NCI-H1105 (cell line): ENCODE results near the gene CNPY3.

Source experiments
- DNase-seq: peaks from one replicate; lab custom pipeline; 2025; lab: John Stamatoyannopoulos, UW

Gene CNPY3

DNA sequence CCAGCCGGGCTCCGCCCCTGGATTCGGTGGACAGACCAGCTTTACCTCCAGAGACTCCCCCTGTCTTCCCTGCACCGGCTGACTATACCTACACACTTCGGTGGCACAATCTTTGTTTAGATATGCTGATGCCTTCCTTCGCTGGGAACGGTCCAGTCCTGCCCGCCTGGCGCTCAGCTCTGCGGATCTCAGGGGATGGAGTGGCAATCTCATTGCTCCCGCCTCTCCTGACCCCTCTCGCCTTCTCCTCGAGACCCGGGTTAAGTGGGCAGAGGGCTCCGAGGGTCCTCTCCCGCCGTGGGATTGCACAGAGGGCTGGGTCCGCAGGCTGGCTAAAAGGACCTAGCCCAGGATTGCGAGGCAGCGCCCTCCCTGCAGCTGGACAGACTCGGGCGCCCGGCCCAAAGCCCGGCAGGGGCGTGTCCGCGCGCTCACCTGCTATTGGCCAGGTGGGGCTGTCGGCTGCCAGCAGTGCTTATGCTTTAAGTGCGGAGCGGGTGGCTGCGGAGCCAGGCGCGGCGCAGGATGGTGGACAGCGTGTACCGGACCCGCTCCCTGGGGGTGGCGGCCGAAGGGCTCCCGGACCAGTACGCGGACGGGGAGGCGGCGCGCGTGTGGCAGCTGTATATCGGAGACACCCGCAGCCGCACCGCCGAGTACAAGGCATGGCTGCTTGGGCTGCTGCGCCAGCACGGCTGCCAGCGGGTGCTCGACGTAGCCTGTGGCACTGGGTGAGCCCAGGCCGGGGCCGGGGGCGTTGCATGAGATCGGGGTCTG lies 31.2 kb downstream of the CNPY3 start, which contains the start of gene GNMT:
Gene GNMT (plus strand): TSS at position 512 of the 777 bp plus-strand sequence. CDS start 14 bp downstream, at position 526.
- peak; percentile 58 for DNase-seq

DNA sequence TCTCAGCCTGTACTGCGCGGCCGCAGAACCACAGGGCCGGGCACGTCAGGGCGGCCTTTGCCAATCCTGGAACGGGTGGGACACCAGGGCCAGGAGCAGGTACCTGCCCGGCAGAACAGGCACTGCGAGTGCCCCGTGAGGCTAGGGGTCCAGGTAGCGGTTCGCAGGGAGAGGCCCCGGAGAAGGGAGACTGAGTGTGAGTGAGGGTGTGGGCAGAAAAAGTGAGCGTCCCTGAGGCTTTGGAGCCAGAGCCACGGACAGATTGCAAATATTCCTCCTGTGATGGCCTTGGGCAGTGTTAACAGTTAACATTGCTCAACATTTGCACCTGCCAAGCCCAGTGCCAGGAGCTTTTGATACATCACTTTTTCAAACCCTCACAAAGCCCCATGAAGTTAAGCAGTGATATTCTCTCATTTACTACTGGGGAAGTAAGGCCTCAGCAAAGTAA lies 31.8 kb downstream of the CNPY3 start:
- DNase-seq = peak; percentile 29

DNA sequence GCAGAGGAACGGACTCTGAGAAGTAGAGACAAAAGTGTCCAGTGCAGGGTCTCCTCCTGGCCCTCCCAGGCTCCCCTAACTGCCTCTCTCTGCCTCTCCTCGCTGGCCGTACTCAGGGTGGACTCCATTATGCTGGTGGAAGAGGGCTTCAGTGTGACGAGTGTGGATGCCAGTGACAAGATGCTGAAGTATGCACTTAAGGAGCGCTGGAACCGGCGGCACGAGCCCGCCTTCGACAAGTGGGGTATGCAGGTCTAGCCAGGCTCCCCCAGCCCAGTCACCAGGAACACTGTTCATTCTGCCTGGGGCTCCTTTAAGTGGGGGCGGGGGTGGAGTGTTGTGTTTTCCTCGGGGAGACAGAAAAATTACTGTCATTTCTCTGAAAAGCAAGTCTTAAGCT lies 32.8 kb downstream of the CNPY3 start:
- no peak for DNase-seq

DNA sequence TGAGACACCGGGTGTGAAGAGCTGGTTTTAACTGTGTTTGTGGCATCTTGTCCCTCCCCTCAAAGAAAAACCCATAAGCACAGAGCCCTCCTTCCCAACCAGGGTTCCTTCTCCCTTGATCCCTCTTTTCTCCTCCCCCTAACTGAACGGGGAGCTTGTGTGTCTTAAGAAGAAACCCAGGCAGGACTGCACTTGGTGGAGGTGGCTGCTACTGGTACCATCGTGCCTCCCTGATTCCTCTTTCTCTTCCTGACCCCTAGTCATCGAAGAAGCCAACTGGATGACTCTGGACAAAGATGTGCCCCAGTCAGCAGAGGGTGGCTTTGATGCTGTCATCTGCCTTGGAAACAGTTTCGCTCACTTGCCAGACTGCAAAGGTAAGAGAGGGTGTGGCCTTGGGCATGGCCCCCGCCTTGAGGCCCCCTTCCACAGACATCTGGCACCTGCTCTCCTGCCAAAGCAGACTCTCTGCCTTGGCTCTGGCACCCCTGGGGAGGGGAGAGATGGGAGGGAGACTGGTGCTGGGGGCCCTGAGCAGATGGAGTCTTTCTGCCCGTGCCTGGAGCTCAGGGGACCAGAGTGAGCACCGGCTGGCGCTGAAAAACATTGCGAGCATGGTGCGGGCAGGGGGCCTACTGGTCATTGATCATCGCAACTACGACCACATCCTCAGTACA lies 33.4 kb downstream of the CNPY3 start:
- DNase-seq = no peak

DNA sequence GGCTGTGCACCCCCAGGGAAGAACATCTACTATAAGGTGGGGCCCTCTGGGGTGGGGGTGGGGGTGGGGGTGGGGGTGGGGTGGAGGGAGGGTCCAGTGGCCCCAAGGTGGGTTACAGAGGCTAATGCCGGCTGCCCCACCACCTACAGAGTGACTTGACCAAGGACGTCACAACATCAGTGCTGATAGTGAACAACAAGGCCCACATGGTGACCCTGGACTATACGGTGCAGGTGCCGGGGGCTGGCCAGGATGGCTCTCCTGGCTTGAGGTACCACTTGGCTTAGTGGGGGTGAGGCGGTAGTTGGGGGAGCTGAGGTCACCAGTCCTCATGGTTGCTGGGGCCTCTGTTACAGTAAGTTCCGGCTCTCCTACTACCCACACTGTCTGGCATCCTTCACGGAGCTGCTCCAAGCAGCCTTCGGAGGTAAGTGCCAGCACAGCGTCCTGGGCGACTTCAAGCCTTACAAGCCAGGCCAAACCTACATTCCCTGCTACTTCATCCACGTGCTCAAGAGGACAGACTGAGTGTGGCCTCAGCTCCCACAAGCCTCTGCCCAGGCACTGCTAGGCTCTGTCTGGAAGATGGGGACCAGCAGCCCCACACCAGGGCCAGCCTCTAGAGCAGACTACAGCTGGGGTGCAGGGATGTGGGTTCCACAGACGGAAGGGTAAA lies 34.0 kb downstream of the CNPY3 start:
- no peak for DNase-seq

DNA sequence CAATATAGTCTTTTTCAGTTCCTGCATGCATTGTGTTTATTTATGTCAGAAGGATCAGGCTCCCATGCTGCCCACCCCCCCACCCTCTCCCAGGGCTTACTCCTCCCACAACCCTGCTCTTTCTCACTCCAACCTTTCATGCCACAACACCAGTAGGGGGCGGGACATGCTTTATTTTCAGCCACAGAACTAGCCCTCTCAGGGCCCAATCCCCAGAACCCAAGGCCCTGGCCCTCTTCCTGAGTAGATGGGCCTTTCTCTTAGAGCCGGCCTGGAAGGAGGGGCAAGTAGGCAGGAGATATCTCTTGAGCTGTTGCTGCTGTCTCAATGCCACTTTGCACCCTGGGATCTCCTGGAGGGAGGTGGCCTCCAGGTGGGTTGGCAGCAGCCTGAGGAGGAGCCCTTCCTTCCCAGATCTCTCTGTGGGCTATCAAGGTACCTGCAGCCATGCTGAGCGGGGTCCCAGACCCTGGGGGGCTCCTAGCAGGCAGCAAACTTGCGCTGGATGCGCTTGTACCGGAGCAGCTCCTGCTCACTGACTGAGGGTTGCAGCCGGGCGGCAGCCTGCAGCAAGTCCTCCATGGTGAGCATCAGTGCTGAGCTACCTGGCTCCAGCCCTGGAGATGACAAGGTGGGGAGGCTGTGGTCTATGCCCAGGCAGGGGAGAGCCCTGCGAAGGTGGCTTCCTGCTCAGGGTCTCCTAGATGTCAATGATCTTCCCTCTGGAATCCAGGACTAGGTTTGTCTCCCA lies 34.8 kb downstream of the CNPY3 start:
- no peak for DNase-seq

DNA sequence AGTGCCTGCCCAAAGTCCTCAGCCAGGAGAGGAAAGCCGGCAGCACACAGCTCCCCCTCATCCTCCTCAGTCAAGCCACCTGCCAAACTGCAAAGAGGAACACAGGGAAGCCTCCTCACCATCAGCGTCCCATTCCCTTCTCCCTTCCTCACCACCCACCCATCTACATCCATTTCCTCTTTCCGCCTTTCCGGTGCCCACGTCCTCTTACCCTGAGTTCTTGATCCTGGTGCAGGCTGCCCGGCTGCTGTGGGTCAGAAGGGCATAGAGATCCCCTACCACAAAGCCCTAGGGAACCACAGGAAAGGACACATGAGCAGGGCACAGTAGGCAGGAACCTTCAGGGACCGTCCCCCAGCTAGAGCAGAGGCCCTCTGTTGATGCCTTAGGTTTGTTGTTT lies 37.3 kb downstream of the CNPY3 start:
- no peak for DNase-seq

DNA sequence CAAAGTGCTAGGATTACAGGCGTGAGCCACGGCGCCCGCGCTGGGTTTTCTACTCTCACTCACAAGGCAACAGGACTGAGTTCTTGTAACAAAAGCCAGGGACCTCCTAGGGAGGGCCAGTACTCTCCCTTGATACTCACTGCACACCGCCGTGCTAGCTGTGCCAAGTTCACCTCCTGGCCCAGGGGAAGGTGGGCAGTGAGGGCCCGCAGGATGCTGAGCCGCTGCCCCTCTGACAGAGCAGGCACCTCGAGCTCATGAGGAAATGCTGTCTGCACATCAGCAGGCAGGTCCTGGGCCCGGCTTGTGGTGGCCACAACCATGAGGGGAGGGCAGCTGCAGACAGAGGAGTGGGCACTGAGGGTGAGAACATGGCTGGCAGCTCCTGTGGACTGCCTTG lies 37.9 kb downstream of the CNPY3 start:
- no peak for DNase-seq

DNA sequence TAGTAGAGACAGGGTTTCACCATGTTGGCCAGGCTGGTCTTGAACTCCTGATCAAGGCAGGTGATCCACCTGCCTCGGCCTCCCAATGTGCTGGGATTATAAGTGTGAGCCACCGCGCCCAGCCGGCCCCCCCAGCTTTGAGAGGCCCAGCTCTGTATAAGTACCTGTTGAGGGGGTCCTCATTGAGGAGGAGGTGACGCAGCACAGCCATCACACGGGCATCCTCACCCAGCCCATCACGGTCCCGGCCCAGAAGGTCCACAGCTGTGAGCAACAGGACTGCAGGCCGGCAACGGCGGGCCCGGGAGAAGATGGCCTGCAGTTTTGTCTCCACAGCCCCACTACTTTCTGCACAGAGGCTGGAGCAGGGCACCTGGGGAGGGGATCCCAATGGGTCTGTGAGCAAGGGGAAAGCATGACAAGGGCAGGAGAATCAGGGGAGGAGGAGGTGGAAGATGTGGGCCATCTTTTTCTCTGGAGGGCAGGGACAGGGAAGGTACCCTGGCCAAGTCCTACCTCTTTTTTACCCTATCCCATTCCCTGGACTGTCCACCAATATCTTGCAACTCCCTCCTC lies 38.9 kb downstream of the CNPY3 start:
- no peak for DNase-seq

DNA sequence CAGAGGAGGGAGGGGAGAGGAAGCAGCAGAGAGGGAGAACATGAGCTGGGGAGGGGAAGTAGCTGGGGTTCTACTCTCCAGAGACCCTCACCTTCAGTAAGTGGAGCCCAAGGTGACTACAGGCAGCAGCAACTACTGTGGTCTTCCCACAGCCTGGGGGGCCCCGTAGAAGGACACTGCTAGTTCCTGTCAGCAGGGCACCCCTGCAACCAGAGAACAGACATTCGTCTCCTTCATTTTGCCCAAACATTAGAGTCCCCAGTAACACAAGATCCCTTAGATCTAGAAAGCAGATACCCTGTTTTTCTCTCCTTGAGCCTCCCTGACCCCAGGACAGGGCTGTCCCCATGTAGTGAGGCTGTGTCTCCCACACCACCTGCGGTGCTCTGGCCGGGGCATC lies 39.5 kb downstream of the CNPY3 start:
- no peak for DNase-seq

DNA sequence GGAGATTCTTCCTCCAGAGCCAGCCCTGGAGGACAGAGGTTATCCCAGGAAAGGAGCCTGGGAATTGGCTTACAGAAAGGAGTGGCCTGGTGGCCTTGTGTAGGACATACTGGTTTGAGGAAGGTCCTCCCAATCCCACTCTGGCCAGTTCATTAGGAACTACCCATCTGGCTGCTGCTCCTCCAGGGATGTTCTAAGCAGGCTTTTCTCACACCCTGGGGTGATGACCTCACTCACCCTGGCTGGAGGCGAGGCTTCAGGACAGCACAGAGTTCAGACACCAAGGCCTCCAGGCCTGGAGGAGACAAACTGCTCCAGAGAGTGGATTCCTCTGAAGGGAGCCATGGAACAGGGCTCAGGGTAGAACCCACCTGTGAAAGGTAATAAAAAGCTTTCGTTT lies 40.2 kb downstream of the CNPY3 start:
- DNase-seq = no peak

DNA sequence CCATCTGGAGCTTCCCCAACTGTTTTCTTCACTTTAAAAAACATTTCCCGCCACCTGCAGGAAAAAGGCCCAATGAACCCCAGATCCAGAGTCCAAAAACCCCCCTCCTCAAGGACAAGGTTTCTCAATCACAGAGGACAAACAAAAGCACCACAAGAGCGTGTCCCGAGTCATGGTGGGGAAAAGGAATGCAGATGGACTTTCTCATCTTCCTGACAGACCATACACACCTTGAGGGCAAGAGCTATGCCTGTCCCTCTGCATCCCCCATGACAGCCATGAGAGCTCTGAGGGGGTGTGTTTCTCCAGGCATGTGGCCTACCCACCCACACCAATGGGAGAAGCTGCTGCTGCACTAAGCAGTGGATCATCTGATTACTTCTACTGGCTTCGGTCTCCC lies 40.7 kb downstream of the CNPY3 start:
- no peak for DNase-seq

DNA sequence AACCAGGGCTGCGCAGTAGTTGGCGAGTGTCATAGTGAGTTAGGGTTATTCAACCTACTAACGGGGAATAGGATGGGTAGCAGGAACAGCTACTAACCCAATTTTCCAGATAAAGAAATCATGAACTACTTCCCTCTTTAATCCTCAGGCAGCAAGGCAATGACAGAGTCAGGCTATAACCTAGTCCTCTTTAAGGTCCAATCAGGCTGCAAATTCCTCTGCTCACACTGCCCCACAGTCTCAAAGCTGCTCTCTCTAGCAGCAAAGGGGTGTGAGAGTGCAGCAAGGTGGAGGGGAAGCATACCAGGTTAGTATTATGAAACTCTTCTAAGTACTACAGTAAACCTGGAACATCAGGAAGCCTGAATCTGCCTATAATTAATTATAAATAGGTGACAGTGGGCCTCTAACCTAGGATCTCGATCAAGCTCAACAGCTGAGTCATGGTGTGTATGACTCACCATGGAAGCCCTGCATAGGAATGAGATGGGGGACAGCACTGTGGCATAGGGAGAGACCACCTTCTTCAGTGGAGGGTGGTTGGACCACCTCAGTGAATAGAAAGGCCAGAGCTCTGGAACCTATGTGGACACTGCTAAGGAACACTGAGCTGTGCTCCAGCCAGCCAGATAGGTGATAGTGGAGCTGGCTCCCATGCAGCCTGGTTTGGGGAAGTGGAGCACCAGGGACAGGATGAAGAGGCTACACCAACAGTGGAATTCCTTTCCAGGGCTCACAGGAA lies 41.8 kb downstream of the CNPY3 start:
- DNase-seq = no peak

DNA sequence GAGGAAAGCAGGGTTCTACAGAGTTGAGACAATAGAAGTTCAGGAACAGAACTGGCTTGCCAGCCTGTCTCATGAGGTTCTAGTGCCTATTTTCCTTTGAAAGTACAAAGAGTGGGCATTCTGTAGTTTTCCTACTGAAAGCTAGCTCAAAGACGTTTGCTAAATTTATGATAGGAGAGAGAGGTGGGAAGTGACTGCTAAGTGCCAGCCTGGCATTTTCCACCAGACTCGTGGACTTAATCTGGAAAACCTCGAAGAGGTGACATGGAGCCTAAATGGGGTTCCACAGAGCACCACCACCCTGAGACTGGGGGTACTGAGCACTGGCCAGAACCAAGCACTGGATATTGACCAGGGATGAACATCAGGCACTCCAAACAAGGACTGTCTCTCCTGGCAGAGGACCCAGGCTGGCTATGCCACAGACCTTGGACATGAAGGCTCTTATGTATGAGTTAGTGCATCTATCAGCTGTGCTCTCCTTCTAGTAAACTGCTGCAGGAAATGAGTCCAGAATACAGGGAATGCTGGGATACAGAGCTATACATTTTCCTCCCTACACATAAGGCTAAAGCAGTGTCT lies 42.6 kb downstream of the CNPY3 start:
- no peak for DNase-seq

DNA sequence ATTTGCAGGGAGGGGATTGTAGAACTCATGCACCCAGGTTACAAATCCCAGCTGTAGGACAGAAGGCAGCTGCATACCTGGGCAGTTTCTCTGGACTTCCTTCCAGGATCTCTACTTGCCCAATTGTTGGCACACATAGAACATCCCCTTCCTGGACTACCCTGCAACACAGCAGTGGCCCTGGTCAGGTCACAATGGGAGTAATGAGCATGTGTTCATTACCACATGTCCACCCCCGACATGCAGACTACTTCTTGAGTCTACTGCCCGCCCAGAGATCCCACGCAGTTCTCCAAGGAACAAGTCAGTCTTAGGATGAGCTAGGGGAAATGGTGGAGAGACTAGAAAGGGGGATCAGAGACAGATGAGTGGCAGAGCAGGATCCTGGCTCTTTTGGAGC lies 44.6 kb downstream of the CNPY3 start:
- DNase-seq = no peak

DNA sequence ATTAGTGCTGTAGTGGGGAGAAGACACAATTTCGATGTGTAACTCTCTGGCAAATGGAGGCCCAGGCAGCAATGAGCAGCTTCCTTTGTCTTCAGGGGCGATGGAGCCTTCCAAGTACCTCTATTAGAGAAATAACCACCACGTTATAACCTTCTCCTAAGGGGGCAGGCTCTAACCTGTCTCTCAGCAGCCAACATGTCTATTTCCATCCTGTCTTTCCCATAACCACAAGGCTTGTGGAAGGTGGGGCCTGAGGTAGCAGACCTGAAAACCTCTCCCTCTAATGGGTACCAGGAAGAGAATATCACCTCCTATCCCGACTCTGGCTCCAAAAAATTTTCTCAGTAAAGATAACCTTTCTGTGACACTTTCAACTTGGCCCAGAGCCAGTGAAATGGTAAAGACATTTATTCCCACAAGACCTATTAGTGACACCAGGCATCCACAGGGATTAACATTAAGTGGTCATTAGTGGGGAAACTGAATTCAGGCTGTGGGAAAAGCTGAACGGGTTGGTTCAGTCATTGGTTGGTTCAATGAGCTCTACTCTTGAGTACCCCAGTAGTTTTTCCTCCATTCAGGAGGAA lies 45.7 kb downstream of the CNPY3 start:
- no peak for DNase-seq

DNA sequence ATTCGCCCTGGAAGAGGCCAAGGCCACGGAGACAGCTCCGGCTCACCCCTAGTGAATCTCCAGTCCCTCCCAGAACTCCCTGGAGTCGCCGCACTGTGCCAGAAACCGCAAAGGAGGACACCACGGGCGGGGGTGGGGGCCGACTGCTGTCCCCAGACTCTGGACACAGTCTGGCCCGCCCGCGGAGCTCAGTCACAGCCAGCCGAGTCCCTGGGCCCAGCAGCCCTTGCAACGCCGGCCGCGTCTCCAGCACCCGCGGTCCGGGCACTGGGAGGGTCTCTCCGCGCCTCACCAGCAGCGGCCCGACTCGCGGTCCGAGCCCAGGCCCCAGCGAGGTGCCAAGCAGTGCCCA lies 49.2 kb downstream of the CNPY3 start:
- DNase-seq = no peak

DNA sequence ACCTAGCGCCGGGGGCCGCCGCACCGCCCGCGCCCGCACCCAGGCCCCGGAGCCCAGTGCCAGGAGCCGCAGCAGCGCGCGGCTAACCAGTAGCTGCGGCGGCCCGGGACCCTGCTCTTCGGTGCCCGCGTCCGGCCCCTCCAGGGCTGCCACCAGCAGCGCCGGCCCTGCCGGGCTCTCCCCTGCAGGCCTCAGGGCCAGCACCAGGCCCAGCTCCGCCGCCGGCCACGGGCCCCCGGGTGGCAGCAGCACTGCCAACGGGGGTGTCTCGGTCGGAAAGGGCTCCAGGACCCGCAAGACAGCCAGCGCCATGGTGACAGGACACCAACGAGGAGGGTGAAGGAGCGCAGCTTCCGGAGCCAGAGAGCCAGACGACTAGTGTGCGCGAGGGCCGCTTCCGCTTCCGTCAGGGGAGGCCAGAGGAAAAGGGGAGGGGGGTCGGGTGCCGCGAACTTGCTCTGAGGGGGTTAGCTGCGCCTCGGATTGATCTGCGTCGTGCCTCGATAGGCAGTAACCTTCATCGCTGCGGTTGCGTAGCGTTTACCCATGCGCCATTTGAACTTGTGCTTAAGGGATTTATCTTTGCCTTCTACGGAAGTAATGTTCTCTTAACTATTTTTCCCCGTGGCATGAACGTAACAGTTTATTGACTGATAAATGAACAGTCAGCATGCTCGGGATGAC lies 49.7 kb downstream of the CNPY3 start, which contains the start of gene PEX6:
Gene PEX6 (minus strand): TSS at position 343 of the 684 bp plus-strand sequence. CDS start 31 bp downstream, at position 312.
- DNase-seq = peak; percentile 95

DNA sequence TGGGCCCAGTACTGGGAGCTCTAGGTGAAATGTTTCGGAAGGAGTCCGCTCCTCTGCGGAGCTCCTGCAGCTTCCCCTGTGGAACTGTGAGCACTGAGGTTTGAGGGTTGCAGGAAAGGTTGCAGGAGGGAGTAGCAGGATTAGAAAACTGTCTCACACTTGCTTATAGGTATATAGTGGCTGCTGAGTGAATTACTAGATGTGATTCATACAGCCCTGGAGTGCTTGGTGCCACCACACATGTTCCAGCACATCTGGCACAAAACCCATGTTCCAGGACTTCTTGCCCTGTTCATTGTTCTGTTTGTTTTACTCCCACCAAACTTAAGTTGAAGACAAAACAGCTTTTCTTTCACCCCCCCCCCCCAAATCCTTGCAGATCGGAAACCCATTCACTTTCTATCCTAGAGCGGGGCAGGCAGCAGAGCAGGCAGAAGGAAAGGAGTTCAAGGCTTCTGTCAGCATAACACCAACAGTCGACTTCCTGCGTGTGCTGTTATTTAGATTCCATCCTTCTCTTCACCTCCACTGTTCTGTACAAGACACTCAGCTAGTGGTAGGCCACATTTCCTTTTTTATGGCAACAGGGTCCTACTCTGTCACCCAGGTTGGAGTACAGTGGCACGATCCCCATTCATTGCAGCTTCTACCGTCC lies 50.4 kb downstream of the CNPY3 start:
- no peak for DNase-seq
